H4 (cell line): Measurements from ENCODE around the gene CACTIN. TPM values are rescaled to one million over a fixed set of nuclear protein-coding genes. Genes with fewer than 3 reads are reported as not detected.
"Not testable (repeated sequence)": the region's sequence is repeated elsewhere in the genome, so short reads cannot be mapped to it uniquely, and the experiment has no call there.

Experiments used
- DNase-seq: peaks from one replicate; pipeline ENCODE4 v3.0.0-alpha.2; 2015; ENCODE audit warnings: low spot score
- total RNA-seq: library from RNA; depleted of rRNA; stranded (reverse); fragments of >200 nt; shearing (Covaris generic); gene quantifications from 2 replicates; pipeline ENCODE4 v1.2.3, GENCODE V29; 2014; rRNA removed

The CACTIN gene
- total RNA-seq = 12.1 and 13.9 TPM in 2 replicates

DNA sequence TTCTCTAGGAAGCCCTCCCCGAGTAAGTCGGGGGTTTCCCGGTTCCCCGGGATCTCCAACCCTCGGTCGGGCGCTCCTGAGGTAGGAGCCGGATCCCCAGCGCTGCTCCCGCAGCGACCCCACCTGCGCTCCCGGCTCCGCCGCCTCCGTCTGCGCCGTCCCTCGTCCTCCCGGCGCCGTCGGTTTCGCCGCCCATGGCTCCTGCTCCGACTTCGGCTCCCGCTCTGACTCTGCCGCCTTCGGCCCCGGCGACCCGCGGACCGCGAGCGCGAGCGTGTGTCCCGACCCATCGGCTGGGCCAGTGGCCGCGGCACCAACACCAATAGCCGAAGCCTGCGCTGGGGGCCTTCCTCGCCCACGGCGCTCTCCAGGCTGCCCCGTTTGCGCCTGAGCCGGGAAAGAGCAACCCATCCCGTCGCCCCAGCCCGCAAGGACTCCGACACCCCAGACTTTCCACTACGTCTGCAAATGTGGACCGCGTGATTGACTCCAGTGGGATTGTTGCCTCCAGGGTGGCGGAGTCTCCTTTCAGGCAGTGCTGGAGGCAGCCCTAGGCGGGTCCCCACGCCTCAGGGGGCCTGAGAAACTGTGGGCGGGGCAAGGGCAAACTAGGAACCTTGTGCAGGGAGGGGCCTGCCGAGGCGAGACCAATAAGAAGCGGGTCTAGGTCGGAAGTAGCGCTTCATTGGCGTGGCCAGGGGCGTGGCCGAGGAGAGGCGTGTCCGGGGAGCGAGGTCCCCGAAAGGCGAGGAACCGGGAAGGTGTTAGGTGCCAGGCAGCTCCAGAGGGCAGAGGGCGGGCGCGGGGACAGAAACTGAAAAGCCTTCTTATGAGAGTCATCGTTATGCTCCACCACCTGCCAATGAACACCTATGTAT is at the start of gene CACTIN:
TSS of gene CACTIN (minus strand) at position 318 of the 878 bp plus-strand sequence. CDS start at position 290, 28 bp downstream.
- DNase-seq = peak; percentile 98

DNA sequence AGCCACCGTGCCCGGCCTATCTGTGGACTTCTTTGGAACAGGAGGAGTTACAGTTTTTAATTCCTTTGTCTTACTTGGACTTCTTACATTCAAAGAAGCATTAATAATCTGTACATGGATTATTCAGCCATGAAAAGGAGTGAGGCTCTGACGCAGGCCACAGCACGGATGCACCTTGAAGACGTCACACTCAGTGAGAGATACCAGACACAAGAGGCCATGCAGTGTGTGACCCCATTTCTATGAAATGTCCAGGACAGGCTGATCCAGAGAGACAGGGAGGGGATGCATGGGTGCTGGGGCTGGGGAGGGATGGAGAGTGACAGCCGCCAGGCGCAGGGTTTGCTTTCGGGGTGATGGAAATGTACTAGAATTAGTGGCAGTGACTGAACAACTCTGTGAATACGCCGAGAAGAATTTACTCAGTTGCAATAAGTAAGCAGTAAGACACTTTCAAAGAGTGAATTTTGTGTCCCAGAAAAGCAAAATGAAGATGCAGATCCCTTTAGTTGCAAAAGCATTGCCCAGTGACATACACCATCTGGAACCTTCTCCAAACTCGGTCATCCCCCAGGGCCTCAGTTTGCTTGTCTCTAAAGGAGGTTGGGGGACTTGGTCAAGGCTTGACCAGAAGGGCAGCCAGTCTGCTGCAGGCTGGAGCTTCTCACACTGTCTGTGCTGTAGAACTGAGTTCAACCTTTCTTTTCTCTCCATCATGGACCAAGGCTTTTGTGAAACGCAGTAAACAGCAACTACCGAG is 48.4 kb upstream of the CACTIN start:
- no peak for DNase-seq

DNA sequence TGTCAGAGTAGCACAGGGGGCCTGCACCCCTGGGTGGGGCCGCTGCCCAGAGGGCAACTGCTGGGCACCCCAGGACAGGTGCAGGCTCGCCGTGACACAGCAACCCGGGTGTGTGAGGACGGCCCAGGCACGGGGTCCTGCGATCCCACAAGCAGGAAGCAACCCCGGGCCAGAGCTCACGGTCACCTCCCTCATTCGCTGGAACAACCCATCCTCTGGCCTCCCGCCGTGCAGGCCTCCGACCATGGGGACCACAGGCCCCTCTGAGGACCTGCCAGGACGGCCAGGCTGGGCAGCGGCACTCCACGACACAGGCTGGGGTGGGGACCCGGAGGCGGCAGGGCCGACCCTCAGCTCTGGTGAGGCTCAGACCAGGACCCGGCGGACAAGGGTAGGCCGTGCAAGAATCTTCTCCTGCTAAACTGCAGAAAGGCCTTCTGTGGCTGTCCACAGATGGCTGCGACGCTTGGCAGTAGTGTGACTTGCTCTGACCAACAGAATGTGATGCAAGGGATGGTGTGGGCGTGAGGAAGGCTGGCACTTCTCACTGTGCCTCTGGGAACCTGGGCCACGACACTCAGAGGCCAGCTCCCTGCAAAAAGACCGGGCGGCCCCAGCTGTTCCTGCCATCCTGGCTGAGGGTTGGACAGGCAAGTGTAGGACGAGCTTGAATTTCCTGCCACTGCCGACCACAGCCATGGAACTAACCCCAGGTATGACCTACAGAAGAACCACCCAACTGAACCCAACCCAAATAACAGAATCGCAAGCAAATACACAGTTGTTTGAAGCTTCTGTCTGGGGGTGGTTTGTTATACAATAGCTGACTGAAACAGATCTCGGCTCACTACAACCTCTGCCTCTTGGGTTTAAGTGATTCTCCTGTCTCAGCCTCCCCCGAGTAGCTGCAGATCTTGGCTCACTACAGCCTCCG is 47.2 kb upstream of the CACTIN start:
- no peak for DNase-seq

DNA sequence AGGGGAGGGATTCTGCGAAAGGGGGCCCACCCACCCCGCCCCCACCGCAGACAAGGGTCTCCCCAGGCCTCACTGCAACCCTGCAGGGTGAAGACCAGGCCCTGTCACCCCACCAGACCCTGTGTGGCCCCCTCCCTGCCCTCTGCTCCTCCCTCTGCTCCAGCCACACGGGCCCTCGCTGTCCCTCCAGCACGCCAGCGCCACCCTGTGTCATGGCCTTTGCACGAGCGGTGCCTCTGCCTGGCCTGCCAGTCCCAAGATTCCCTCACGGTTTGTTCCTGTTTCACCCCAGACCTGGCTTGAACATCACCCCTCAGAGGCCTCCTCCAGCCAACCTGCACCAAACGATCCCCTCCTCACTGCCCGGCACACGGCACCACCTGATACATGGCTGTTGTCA is 46.4 kb upstream of the CACTIN start:
- DNase-seq = no peak

DNA sequence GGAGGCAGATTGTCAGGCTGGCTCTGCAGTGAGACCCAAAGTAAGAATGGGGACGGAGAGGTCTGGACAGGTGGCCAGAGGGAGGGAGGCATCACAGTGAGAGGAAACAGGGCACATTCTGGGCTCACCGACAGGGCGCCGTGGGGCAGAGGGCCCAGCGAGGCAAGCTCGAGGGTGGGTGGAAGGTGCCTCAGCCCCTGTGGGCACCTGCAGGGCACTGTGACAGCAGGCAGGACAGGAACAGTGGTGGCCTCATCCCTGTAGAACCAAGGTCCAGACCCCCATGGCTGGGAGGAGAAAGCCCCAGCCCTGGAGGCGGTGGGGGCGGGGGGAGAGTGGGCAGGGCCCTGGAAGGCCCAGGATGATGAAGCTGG is 46.0 kb upstream of the CACTIN start:
- no peak for DNase-seq

DNA sequence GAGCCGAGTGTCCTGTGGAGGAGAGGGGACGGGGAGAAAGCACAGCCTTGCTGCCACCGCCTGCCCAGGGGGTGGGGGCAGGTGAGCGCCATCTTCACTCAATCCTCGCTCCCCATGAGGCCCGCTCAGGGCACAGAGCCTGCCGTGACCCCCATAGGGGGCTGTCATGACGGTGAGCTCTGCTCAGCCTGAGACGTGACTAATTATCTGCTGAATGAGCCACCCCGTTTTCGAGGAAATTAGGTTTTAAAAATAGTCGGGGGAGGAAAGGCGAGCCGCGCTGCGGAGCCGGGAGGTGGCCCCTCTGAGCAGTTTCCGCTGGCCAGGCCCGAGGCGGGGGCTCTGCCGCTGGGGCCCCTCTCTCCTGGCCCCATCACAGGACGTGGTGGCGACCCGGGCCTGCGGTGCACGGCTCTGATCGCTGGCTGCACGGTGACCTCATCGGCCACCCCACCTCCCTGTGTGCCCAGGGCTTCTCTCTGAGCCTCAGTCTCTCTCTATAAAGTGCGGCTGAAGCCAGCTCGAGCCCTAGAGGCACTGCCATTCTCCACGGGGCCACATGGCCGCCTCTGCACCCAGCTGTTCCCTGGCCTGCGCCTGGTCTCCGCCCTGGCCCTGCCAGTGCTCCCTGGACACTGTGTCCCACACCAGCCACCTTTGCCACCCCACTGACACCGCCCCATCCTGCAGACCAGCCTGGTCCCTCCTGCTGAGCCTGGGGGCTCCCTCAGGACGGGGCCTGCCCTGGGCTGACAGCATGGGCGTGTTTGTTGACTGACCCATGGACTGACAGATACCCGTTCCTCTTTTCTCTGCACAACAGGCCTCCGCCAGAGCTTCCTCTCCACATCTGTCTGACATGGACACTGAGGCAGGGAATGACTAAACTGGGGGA is 45.3 kb upstream of the CACTIN start:
- no peak for DNase-seq

DNA sequence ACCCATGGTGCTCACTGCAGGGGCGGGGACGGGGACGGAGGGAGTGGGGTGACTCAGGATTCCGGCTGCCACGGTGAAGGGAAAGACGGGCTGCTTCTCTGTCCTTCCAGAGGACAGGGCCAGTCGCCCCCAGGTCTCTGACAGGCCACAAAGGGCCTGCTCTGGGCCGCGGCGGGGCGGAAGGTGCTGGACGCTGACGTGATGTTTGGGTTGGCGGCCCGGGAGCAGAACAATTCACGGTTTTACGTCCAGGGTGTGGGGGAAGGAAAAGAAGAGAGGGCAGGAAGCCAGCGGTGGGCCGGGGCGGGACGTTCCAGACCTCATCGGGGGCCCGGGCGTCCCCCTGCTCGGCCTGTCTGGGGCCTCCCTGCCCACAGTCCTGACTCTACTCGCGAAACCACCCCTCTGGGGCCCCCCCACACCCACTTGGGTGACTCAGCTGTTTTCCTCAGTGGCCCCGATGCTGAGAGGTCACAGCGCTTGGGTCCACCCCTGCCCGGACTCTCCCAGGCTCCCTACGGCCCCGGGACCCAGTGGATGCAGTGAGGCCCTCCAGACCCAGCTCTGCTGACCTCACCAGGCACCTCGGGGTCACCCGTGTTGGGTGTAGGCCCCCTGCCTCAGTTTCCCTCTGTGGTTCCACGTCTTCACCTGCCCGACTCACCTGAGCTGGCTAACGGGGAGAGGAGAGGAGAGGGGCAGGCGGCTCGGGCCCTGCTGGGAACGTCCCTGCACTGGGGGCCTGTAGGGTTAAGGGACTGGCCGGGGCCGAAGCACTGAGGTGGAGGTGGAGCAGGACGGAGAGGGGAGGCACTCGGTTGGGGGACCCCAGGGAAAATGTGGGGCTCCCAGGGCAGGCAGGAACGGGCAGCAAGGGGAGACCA is 44.4 kb upstream of the CACTIN start:
- no peak for DNase-seq

DNA sequence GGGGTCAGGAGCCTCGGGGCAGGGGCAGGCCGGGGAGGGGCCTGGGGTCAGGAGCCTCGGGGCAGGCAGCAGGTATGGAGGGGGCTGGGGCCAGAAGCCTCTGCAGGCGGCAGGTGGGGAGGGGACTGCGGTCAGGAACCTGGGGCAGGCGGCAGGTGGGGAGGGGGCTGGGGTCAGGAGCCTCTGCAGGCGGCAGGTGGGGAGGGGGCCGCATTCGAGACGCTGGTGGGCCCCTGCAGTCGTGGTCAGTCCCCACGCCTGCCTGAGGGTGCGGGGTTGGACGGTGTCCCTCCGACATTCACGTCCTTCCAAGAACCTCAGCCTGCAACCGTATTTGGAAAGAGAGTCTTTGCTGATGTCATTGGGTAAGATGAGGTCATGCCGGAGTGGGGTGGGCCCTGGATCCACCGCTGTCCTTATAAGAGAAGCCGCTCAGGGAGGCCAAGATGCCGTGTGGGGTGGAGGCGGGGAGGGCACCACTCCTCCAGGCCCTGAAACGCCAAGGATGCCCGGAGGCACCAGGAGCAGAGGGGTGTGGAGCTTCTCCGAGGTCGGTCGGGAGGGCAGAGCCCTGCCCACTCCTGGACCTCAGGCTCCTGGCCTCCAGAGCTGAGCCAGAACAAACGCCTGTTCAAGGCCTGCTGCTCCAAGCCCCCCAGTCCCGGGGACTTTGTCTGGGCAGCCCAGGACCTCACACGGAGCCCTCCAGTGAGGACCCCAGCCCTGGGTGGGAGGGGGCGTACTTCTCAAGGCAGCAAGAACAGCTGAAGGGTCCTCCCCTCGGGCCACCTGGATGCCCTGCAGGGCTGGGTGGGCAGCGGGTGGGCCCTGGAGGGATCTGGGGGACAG is 43.6 kb upstream of the CACTIN start:
- DNase-seq = peak; percentile 37

DNA sequence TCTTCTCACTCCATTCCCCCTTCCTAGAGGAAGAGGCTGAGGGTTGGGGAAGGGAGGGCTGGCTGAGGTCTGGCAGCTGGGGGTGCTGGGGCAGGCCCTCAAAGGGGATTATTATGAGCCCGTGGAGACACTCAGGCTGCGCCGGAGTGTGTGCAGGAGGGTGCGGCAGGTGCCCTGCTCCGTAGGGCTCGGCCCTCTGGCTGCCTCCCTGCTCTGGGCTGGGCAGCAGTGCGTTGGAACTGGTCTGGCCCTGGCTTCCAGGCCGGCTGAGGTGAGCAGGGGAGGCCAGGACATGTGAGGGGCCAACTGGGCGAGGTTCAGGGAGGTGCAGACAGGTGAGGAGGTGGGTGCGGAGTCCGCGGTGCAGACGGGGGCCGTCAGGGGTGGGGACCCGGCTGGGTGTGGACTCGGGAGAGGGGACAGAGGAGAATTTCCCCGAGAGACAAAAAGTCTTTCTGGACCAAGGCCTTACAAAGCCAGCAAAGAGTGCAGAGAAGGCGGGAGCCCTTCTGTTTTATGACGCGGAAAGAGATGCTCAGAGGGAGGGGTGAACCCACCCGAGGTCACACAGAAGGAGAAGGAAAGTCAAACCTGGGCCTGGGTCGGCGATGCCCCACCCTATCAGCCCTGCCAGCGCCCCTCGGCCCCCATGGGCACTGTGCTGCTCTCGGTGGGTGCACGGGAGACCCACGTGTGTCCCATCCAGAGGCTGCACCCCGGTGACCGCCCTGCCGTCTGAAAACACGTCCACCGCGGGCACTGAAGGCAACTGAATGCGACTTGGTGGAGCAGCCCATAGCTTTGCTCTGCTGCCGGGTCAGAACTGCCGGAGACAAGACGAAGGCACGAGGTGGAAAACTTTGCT is 42.7 kb upstream of the CACTIN start:
- no peak for DNase-seq

DNA sequence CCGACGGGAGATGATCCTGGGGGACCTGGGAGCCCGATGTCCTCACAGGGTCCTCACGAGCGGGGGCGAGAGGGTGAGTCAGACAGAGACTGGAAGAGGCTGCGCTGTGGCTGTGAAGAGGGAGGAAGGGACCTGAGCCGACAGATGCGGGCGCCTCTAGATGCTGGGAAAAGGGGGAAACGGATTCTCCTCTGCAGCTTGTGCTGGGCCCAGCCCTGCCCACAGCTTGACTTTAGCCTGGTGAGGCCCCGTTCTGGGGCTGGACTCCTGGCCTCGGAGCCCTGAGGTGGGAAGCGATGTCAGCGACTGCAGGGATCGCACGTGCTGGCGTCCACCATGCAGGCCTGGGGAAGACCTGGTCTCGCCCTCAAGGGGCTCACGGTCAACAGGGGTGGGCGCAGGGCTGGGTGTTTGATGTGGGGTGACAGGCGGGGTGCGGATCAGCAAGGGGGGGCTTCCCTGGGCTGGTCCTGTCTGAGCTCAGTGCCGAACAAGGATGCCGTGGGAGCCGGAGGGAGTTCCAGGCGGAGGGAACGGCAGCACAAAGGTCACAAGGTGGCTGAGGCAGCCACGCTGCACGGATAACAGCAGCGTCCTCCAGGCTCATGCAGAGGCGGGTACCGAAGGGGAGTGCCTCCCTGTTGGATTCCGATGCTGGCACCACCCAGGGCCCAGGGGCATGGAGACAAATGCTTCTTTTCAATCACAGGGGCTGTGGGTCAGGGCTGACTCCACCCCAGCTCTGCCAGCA is 41.9 kb upstream of the CACTIN start:
- DNase-seq = no peak

DNA sequence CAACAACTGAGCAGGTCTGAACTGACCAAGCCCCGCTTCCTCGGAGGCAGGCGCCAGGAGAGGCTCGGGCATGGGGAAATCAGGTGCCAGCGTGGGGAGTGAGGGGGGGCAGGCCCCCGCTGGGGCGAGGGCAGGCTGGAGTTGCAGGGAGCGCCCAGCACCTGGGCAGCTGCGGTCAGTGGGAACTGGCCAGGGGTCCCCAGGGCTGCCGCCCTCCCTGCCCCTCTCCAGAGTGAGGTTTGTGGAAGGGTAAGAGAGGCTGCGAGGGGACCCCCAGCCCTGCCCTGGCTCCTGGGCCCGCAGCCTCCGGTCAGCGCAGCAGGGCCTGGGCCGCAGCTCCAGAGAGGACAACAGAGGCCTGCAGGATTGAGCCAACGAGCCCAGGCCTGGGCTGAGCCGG is 41.2 kb upstream of the CACTIN start:
- no peak for DNase-seq

DNA sequence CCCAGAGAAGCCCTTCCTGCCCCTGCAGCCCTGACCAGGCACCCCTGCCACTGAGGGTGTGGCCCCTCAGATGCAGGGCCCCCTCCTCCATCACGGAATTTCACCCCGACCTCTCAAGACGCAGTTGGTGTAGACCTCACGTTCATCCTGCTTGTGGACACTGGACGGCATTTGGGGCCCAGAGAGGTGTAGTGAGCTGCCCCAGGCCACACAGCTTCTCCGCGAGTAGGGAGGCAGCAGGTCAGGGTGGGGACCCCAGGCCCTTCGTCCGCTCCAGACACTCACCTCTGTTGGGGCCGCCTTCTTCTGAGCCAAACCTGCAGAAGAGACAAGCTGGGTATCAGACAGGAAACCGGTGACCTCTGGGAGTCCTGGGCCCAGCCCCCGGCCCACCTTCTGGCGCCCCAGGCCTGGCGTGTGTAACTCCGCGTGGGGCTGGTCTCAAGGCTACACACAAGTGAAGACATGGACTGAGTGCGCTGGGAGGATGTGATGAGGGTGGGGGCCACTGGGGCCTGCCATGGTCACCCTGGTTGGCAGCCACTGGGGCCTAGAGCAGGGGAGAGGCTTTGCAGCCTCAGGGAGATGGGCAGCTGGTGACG is 40.5 kb upstream of the CACTIN start:
- DNase-seq = no peak

DNA sequence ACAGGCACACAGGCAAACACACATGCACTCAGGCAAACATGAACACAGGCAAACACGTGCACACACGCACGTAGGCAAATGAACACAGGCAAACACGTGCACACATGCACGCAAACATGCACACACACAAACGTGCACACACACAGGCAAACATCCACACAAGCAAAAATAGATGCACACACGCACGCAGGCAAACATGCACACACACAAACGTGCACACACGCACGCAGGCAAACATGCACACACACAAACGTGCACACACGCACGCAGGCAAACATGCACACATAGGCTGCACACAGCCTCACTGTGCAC is 39.9 kb upstream of the CACTIN start:
- DNase-seq = not testable (repeated sequence)

DNA sequence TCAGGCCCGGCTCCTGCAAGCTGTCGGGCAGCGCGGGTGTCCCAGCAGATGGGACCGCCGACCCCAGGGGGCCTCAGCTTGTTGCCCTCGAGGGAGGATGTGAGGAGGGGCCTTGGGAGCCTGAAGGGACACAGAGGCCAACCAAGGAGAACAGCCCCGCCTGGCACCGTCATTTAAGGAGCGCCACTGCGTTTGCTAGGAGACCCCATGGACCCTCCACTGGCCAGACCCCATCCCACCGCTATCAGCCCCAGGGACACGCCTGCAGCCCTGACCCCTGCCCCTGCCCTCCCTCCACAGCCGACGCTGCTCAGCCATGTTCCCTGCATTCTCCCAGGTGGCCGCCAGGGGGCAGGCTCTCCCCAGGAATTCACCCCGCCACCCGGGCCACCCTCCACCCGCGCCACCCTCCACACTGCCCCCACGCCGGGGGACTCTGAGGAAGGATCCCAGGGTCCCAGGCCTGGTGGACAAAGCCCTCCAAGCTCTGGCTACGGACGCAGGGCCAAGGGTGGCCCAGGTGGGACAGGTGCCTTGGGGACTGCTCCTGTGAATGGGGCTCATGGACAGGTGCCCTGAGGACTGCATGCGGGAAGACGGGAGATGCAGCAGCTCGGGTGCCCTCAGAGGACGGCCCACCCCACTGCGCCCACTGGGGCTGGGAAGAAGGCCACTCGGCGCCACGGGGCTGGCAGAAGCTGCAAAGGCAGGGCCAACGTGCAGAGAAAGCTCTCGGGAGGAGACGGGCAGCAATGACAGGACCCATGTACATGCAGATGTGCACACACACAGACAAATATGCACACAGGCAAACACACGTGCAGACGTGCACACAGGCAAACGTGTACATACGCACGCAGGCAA is 39.3 kb upstream of the CACTIN start:
- DNase-seq = no peak

DNA sequence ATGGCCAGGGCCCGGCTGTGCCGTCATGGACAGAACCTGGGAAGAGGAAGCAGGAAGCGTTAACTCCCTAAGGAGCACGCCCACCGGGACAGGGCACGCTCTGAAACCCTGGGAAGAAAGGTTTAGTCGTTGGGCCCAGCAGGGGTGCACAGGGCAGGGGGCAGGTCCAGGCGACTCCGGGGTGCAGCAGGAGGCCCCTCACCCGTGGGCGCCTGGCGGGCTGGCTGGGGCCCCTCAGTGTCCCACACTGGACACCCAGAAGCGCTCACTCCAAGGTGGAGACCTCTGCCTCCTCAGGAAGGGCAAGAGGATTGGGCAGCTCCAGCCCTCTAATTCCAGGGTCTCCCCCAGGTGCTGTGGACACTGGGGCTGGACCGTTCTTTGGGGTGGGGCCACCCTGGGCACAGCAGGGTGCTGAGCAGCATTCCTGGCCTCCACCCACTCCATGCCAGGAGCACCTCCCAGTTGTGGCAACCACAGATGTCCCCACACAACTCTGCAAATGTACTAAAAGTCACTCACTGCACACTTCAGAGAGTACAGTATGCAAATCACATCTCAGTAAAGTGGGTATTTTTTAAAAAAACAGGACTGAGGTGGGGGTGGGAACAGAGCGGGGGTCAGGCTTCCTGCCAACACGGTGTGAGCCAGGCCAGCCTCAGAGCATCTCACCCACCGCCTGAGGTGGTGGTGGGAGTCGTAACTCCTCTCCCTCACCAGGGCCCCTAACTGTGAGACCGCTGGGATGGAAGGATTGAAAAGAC is 38.5 kb upstream of the CACTIN start:
- no peak for DNase-seq
